IMR-90 (cell line): Measurements from ENCODE around the gene HEPACAM. TPM values are rescaled to one million over a fixed set of nuclear protein-coding genes. Genes with fewer than 3 reads are reported as not detected.

Experiments used
- ATAC-seq: fragments of 200-7000 bp; cut with Tn5 transposase; 2 replicates; pipeline ENCODE4 v1.9.1; 2020; ENCODE audit warnings: low read depth, mild to moderate bottlenecking, moderate library complexity
- BruUV-seq: library from RNA; stranded (reverse); fragments of 400-500 nt; replicated peaks from 2 replicates; lab custom pipeline; 2021; lab: Mats Ljungman, UMichigan
- CTCF ChIA-PET: fragments of 300-600 bp; formaldehyde crosslinking; extraction: SDS; loops from one replicate; lab custom pipeline; 2021; ENCODE audit warnings: antibody characterized with exemption; lab: Yijun Ruan, JAX
- POLR2A ChIA-PET: fragments of 300-600 bp; sonication (Branson Sonifier 250); formaldehyde crosslinking; loops from one replicate; lab custom pipeline; 2022; ENCODE audit warnings: antibody characterized with exemption; ENCODE audit not compliant: unreplicated experiment; lab: Charles Lee
- DNase-seq: peaks from one replicate; pipeline ENCODE4 v3.0.0; 2013
- H2AFZ ChIP-seq: replicated peaks from 2 replicates; pipeline ENCODE3; 2013; ENCODE audit warnings: low read length, mild to moderate bottlenecking; ENCODE audit not compliant: poor library complexity
- H2AK5ac ChIP-seq: 2 replicates; pipeline ENCODE4 v1.6.1; 2013; ENCODE audit warnings: low read depth, low read length, inconsistent platforms
- H2AK9ac ChIP-seq: replicated peaks from 2 replicates; pipeline ENCODE3; 2013; ENCODE audit warnings: mild to moderate bottlenecking, low read depth, low read length, moderate library complexity; ENCODE audit not compliant: poor library complexity
- H2BK120ac ChIP-seq: 2 replicates; pipeline ENCODE4 v1.6.1; 2013; ENCODE audit warnings: low read depth, low read length, inconsistent platforms
- H2BK15ac ChIP-seq: 3 replicates; pipeline ENCODE4 v1.6.1; 2013; ENCODE audit warnings: low read depth, low read length, inconsistent platforms
- H2BK20ac ChIP-seq: 2 replicates; pipeline ENCODE4 v1.6.1; 2013; ENCODE audit warnings: low read depth, mild to moderate bottlenecking, inconsistent platforms, low read length, moderate library complexity
- H2BK5ac ChIP-seq: 2 replicates; pipeline ENCODE4 v1.6.1; 2013; ENCODE audit warnings: mild to moderate bottlenecking, low read depth, low read length, inconsistent platforms; ENCODE audit not compliant: poor library complexity, severe bottlenecking
- H3K14ac ChIP-seq: replicated peaks from 2 replicates; pipeline ENCODE4 v1.6.1; 2013; ENCODE audit warnings: low read depth, low read length, inconsistent platforms
- H3K18ac ChIP-seq: 2 replicates; pipeline ENCODE4 v1.6.1; 2013; ENCODE audit warnings: low read depth, low read length, control low read depth
- H3K23ac ChIP-seq: 2 replicates; pipeline ENCODE4 v1.6.1; 2013; ENCODE audit warnings: low read depth, low read length, inconsistent platforms
- H3K27ac ChIP-seq: 2 replicates; pipeline ENCODE4 v1.5.1; 2013; ENCODE audit warnings: mild to moderate bottlenecking, control low read depth, low read length; ENCODE audit not compliant: insufficient read depth
- H3K27me3 ChIP-seq: 2 replicates; pipeline ENCODE4 v1.6.1; 2013; ENCODE audit warnings: low read length; ENCODE audit not compliant: control insufficient read depth, insufficient read depth
- H3K36me3 ChIP-seq: 2 replicates; pipeline ENCODE4 v1.6.1; 2013; ENCODE audit warnings: low read length, mixed read lengths; ENCODE audit not compliant: control insufficient read depth, insufficient read depth
- H3K4ac ChIP-seq: 2 replicates; pipeline ENCODE4 v1.6.1; 2013; ENCODE audit warnings: low read depth, low read length, inconsistent platforms
- H3K4me1 ChIP-seq: 2 replicates; pipeline ENCODE4 v1.6.1; 2013; ENCODE audit warnings: low read length, mixed read lengths; ENCODE audit not compliant: control insufficient read depth, insufficient read depth
- H3K4me2 ChIP-seq: 2 replicates; pipeline ENCODE4 v1.6.1; 2013; ENCODE audit warnings: low read depth, mild to moderate bottlenecking, control low read depth, low read length, moderate library complexity
- H3K4me3 ChIP-seq: 2 replicates; pipeline ENCODE4 v1.5.1; 2013; ENCODE audit warnings: low read depth, mild to moderate bottlenecking, control low read depth, low read length, moderate library complexity; ENCODE audit not compliant: insufficient read depth
- H3K56ac ChIP-seq: 2 replicates; pipeline ENCODE4 v1.6.1; 2013; ENCODE audit warnings: low read length, inconsistent platforms; ENCODE audit not compliant: insufficient read depth; ENCODE audit errors: extremely low read depth
- H3K79me1 ChIP-seq, 2 experiments: 2 replicates each; pipeline ENCODE4 v1.6.1; 2013; ENCODE audit warnings: low read length in 2 of 2, inconsistent platforms in 1 of 2, low read depth in 1 of 2
- H3K9ac ChIP-seq: 2 replicates; pipeline ENCODE4 v1.6.1; 2013; ENCODE audit warnings: low read depth, low read length, control low read depth
- H3K9me1 ChIP-seq: 2 replicates; pipeline ENCODE4 v1.6.1; 2013; ENCODE audit warnings: low read length, inconsistent platforms; ENCODE audit not compliant: insufficient read depth
- H3K9me3 ChIP-seq: 2 replicates; pipeline ENCODE4 v1.6.1; 2013; ENCODE audit warnings: low read length; ENCODE audit not compliant: control insufficient read depth, insufficient read depth
- H4K20me1 ChIP-seq: 2 replicates; pipeline ENCODE4 v1.6.1; 2013; ENCODE audit warnings: low read length, inconsistent platforms; ENCODE audit not compliant: insufficient read depth
- H4K5ac ChIP-seq: 2 replicates; pipeline ENCODE4 v1.6.1; 2013; ENCODE audit warnings: mild to moderate bottlenecking, low read depth, low read length, control low read depth
- H4K8ac ChIP-seq, 2 experiments: 2 replicates each; pipeline ENCODE4 v1.6.1; 2013; ENCODE audit warnings: low read depth in 2 of 2, low read length in 2 of 2, control low read depth in 1 of 2, inconsistent platforms in 1 of 2
- H4K91ac ChIP-seq: 2 replicates; pipeline ENCODE4 v1.6.1; 2013; ENCODE audit warnings: low read depth, low read length, inconsistent platforms; ENCODE audit not compliant: insufficient read depth
- CHD1 ChIP-seq: IDR thresholded peaks from 2 replicates; pipeline ENCODE4 v1.6.1; 2012; ENCODE audit warnings: low read depth, low read length, improper control_type of control experiment
- FOS ChIP-seq: fragments of 150-350 bp; IDR thresholded peaks from 2 replicates; pipeline ENCODE4 v1.6.1; 2016; ENCODE audit warnings: low read depth, low read length
- MAFK ChIP-seq: IDR thresholded peaks from 2 replicates; pipeline ENCODE4 v1.6.1; 2012; ENCODE audit warnings: low read depth, low read length, improper control_type of control experiment
- MAZ ChIP-seq: IDR thresholded peaks from 2 replicates; pipeline ENCODE4 v1.6.1; 2012; ENCODE audit warnings: low read depth, mild to moderate bottlenecking, low read length, improper control_type of control experiment, moderate library complexity, borderline replicate concordance
- MXI1 ChIP-seq: IDR thresholded peaks from 2 replicates; pipeline ENCODE4 v1.6.1; 2012; ENCODE audit warnings: low read depth, mild to moderate bottlenecking, low read length, moderate library complexity, borderline replicate concordance
- NFE2L2 ChIP-seq: fragments of 150-350 bp; IDR thresholded peaks from 2 replicates; pipeline ENCODE4 v1.6.1; 2016; ENCODE audit warnings: low read depth, mild to moderate bottlenecking, low read length
- RAD21 ChIP-seq: IDR thresholded peaks from 2 replicates; pipeline ENCODE4 v1.6.1; 2012; ENCODE audit warnings: low read length, improper control_type of control experiment
- RFX5 ChIP-seq: IDR thresholded peaks from 2 replicates; pipeline ENCODE4 v1.8.0; 2012; ENCODE audit warnings: low read depth, mild to moderate bottlenecking, low read length, moderate library complexity
- SMC3 ChIP-seq: fragments of 150-350 bp; IDR thresholded peaks from 2 replicates; pipeline ENCODE4 v1.6.1; 2016; ENCODE audit warnings: low read depth, mild to moderate bottlenecking, antibody characterized with exemption, low read length, moderate library complexity
- WGBS, 2 experiments: methylation state at CpG; one replicate each; pipeline versions ENCODE4 v1.1.5 to v1.1.7; 2013; ENCODE audit warnings: missing lambda C conversion rate in 2 of 2; ENCODE audit not compliant: insufficient read length in 1 of 2; ENCODE audit errors: extremely low coverage in 2 of 2; 5-methylcytosine and 5-hydroxymethylcytosine counted together
- dilution Hi-C: fragments of 300-500 bp; cut with HindIII; formaldehyde crosslinking; loops from one replicate; pipeline ENCODE4 v1.14.3; 2018; ENCODE audit warnings: low sequenced_read_pairs; ENCODE audit not compliant: unreplicated experiment
- in situ Hi-C: fragments of 300-500 bp; cut with MboI; formaldehyde crosslinking; loops from 3 replicates; pipeline ENCODE4 v1.14.3; 2019; ENCODE audit warnings: low sequenced_read_pairs, inconsistent platforms, mixed read lengths
- intact Hi-C: fragments of 100-400 bp; cut with micrococcal nuclease; formaldehyde crosslinking; loops from 2 replicates; pipeline ENCODE4 v1.10.0; 2022
- polyA plus RNA-seq, 3 experiments: library from polyadenylated mRNA; depleted of rRNA; stranded (reverse); fragments of >200 nt; gene quantifications; 2 replicates each; pipeline ENCODE4 v1.2.3, GENCODE V29; 2012; ENCODE audit warnings: low replicate concordance in 1 of 3
- total RNA-seq: library from RNA; depleted of rRNA; stranded (reverse); fragments of >200 nt; gene quantifications from 2 replicates; pipeline ENCODE4 v1.2.3, GENCODE V29; 2012
- TF ChIP-seq, protein P1 (sequence below): fragments of 150-350 bp; IDR thresholded peaks from 2 replicates; pipeline ENCODE4 v1.6.1; 2016; ENCODE audit warnings: low read depth, mild to moderate bottlenecking, low read length, moderate library complexity, borderline replicate concordance
- TF ChIP-seq, protein P2 (sequence below): conservative IDR thresholded peaks from 2 replicates; pipeline ENCODE4 v1.5.1; 2012; ENCODE audit warnings: mild to moderate bottlenecking, low read depth, low read length, improper control_type of control experiment

The HEPACAM gene
- total and polyA plus RNA-seq, 2 of the 4 experiments (the other 2 are of a cell fraction), result 0.09 to 0.18 TPM

DNA sequence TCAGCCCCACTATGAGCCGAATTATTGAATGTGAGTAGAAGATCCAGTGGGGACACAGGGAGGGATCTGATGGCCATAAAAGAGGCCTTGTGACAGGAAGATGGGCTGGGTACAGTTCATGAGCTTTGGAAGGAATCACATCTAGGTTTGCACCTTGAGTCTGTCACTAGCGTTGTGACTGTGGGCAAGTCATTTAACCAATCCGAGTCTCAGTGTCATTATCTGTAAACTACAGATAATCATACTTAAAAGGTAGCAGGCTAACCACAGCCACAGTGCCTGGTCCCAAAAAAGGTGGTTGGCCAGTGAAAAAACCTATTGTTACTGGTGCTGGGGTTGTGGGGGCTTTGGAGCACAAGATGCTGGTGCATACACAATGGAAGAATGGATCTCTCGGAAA is 13.0 kb downstream of the HEPACAM start:
- ATAC-seq (no peak), DNase-seq (no peak)
- Histone ChIP-seq H4K8ac (no peak overlapping the region), H3K27me3 (no peaks in the 10 kb centered on the region), H2BK15ac (no peak overlapping the region), H4K91ac (no peak overlapping the region), H2BK5ac (no peak overlapping the region), H3K9me3 (no peaks in the 10 kb centered on the region), H2BK20ac (no peak overlapping the region), H3K23ac (no peak overlapping the region), H3K4me1 (0 out of 2 replicates have a peak, but pooled peaks cover 2% of the 10 kb centered on the region), H2BK120ac (no peak overlapping the region), H3K14ac (no peak overlapping the region), H4K20me1 (no peaks in the 10 kb centered on the region), H2AFZ (no peak overlapping the region), H3K56ac (no peak overlapping the region), H3K18ac (no peak overlapping the region), H2AK5ac (no peak overlapping the region), H3K9ac (no peak overlapping the region), H3K79me1 (no peaks in the 10 kb centered on the region), H3K4me3 (no peak overlapping the region), H3K36me3 (no peaks in the 10 kb centered on the region), H2AK9ac (no peak overlapping the region), H3K4ac (no peak overlapping the region), H3K9me1 (0 out of 2 replicates have a peak, but pooled peaks cover 4% of the 10 kb centered on the region), H3K4me2 (no peak overlapping the region), H3K27ac (no peak overlapping the region), H4K5ac (no peak overlapping the region)
- WGBS, 2 experiments, result no CpG with 5 or more reads among the region's 4 CpGs
- TF ChIP-seq, protein P1, sequence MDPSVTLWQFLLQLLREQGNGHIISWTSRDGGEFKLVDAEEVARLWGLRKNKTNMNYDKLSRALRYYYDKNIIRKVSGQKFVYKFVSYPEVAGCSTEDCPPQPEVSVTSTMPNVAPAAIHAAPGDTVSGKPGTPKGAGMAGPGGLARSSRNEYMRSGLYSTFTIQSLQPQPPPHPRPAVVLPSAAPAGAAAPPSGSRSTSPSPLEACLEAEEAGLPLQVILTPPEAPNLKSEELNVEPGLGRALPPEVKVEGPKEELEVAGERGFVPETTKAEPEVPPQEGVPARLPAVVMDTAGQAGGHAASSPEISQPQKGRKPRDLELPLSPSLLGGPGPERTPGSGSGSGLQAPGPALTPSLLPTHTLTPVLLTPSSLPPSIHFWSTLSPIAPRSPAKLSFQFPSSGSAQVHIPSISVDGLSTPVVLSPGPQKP, result no peak
- TF ChIP-seq NFE2L2, result no peak
- no peak for TF ChIP-seq MAZ
- TF ChIP-seq MXI1, result no peak
- TF ChIP-seq, protein P2, sequence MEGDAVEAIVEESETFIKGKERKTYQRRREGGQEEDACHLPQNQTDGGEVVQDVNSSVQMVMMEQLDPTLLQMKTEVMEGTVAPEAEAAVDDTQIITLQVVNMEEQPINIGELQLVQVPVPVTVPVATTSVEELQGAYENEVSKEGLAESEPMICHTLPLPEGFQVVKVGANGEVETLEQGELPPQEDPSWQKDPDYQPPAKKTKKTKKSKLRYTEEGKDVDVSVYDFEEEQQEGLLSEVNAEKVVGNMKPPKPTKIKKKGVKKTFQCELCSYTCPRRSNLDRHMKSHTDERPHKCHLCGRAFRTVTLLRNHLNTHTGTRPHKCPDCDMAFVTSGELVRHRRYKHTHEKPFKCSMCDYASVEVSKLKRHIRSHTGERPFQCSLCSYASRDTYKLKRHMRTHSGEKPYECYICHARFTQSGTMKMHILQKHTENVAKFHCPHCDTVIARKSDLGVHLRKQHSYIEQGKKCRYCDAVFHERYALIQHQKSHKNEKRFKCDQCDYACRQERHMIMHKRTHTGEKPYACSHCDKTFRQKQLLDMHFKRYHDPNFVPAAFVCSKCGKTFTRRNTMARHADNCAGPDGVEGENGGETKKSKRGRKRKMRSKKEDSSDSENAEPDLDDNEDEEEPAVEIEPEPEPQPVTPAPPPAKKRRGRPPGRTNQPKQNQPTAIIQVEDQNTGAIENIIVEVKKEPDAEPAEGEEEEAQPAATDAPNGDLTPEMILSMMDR, result no peak
- no peak for TF ChIP-seq MAFK
- TF ChIP-seq FOS, result no peak
- TF ChIP-seq SMC3, result no peak
- no peak for TF ChIP-seq RAD21
- no peak for TF ChIP-seq RFX5
- no peak for TF ChIP-seq CHD1
- in situ Hi-C loops (no loop called here), dilution Hi-C loops (no loop called here), intact Hi-C loops (no loop called here)
- ChIA-PET CTCF (no interaction called here), POLR2A (no interaction called here)
- BruUV-seq, result no TSS peak
